Adipose tissue (tissue), 3 donors: ENCODE data around the gene ZNF835. TPM values are rescaled to one million over a fixed set of nuclear protein-coding genes. Genes with fewer than 3 reads are reported as not detected.
"Not testable (repeated sequence)": the region's sequence is repeated elsewhere in the genome, so short reads cannot be mapped to it uniquely, and the experiment has no call there.

Experiments
- H3K27ac ChIP-seq: one replicate; pipeline ENCODE4 v1.5.1; 2013; ENCODE audit warnings: low read depth, low read length
- WGBS, 3 donors: extraction: QIAGEN DNeasy Blood & Tissue Kit; methylation state at CpG; one replicate each; pipeline ENCODE4 v1.1.7; 2013; 5-methylcytosine and 5-hydroxymethylcytosine counted together
- polyA plus RNA-seq, 3 donors: library from polyadenylated mRNA; stranded (reverse); fragments of 200-250 nt; gene quantifications; one replicate each; pipeline ENCODE4 v1.2.3, GENCODE V29; 2013
- donor health status: healthy with polysubstance abuse.
- donor health status: Bipolar disorder and iron deficiency.
- donor health status: healthy.

Gene ZNF835
- polyA plus RNA-seq = 1 to 10 TPM in 2 of 3 donors, under 1 TPM in 1; 0.11 to 2.0 (median 1.1) TPM

GRCh38 chr19:56671613-56671994 lies at the start of gene ZNF835:
Gene ZNF835, minus strand, starts transcription at chr19:56671757. Its CDS starts 6,559 bp downstream, at chr19:56665198.
- 1% methylated on average over 30 to 32 of the region's 32 CpGs for WGBS, 3 donors
- no peak within 1 kb of the TSS for H3K27ac ChIP-seq

GRCh38 chr19:56720281-56720680 lies 48.7 kb upstream of the ZNF835 start:
- WGBS, 3 donors = 18 to 19% (median 18%) methylated on average over 3 of the region's 3 CpGs
- no peak overlapping the region for H3K27ac ChIP-seq

GRCh38 chr19:56718231-56718630 lies 46.7 kb upstream of the ZNF835 start:
- H3K27ac ChIP-seq = no peak overlapping the region
- WGBS, 3 donors = 50 to 55% (median 50%) methylated on average over 6 of the region's 6 CpGs

- WGBS, 3 donors = 25 to 40% (median 26%) methylated on average over 9 of the region's 9 CpGs
- no peak overlapping the region for H3K27ac ChIP-seq
Observed at GRCh38 chr19:56712611-56713276, 41.2 kb upstream of the ZNF835 start.

- no peak overlapping the region for H3K27ac ChIP-seq
- WGBS, 3 donors = 8 to 32% (median 16%) methylated on average over 1 of the region's 1 CpG
Observed at GRCh38 chr19:56710437-56710836, 38.9 kb upstream of the ZNF835 start.

GRCh38 chr19:56707821-56708220 lies 36.3 kb upstream of the ZNF835 start:
- 68 to 75% (median 69%) methylated on average over 3 of the region's 3 CpGs for WGBS, 3 donors
- no peak overlapping the region for H3K27ac ChIP-seq

GRCh38 chr19:56705939-56706338 lies 34.4 kb upstream of the ZNF835 start:
- no peak overlapping the region for H3K27ac ChIP-seq
- WGBS, 3 donors = 36 to 47% (median 36%) methylated on average over 1 of the region's 1 CpG

GRCh38 chr19:56701895-56702294 lies 30.3 kb upstream of the ZNF835 start:
- 39 to 64% (median 50%) methylated on average over 1 of the region's 1 CpG for WGBS, 3 donors
- no peak overlapping the region for H3K27ac ChIP-seq

GRCh38 chr19:56699552-56699951 lies 28.0 kb upstream of the ZNF835 start:
- H3K27ac ChIP-seq = no peak overlapping the region
- 71 to 80% (median 72%) methylated on average over 3 of the region's 3 CpGs for WGBS, 3 donors

GRCh38 chr19:56692206-56692895 lies 20.8 kb upstream of the ZNF835 start:
- 57 to 71% (median 71%) methylated on average over 8 of the region's 8 CpGs for WGBS, 3 donors
- H3K27ac ChIP-seq = no peak overlapping the region

- 37 to 64% (median 50%) methylated on average over 10 of the region's 10 CpGs for WGBS, 3 donors
- H3K27ac ChIP-seq = no peak overlapping the region
Observed at GRCh38 chr19:56690670-56691069, 19.1 kb upstream of the ZNF835 start.

- WGBS, 3 donors = 72 to 76% (median 73%) methylated on average over 10 of the region's 10 CpGs
- no peak overlapping the region for H3K27ac ChIP-seq
Observed at GRCh38 chr19:56689198-56689597, 17.6 kb upstream of the ZNF835 start.

GRCh38 chr19:56687031-56687430 lies 15.5 kb upstream of the ZNF835 start:
- WGBS, 3 donors = 73 to 79% (median 78%) methylated on average over 8 of the region's 8 CpGs
- H3K27ac ChIP-seq = no peak overlapping the region

- H3K27ac ChIP-seq = no peak overlapping the region
- WGBS, 3 donors = 18 to 56% (median 54%) methylated on average over 7 of the region's 7 CpGs
Observed at GRCh38 chr19:56683116-56683515, 11.6 kb upstream of the ZNF835 start.

- 73 to 79% (median 77%) methylated on average over 8 of the region's 8 CpGs for WGBS, 3 donors
Observed at GRCh38 chr19:56681702-56682101, 10.1 kb upstream of the ZNF835 start.

GRCh38 chr19:56678205-56678604 lies 6.6 kb upstream of the ZNF835 start:
- H3K27ac ChIP-seq = no peak overlapping the region
- 69 to 80% (median 71%) methylated on average over 8 of the region's 8 CpGs for WGBS, 3 donors

More at GRCh38 chr19:56681702-56682101, 10.1 kb upstream of the ZNF835 start:
- H3K27ac ChIP-seq = no peak overlapping the region

- WGBS, 3 donors = 59 to 77% (median 60%) methylated on average over 2 of the region's 2 CpGs
- not testable (repeated sequence) for H3K27ac ChIP-seq
Observed at GRCh38 chr19:56672610-56673009, 1.1 kb upstream of the ZNF835 start.

GRCh38 chr19:56670961-56671612 lies 470 bp downstream of the ZNF835 start:
- 12 to 39% (median 32%) methylated on average over 35 of the region's 35 CpGs for WGBS, 3 donors
- no peak overlapping the region for H3K27ac ChIP-seq

- no peak overlapping the region for H3K27ac ChIP-seq
- 52 to 84% (median 82%) methylated on average over 17 of the region's 17 CpGs for WGBS, 3 donors
Observed at GRCh38 chr19:56670401-56670960, 1.1 kb downstream of the ZNF835 start.
